MM.1S (cell line): ENCODE results near the gene TSSC4.

Source experiments
- DNase-seq: peaks from one replicate; pipeline ENCODE4 v3.0.0-alpha.2; 2015
- H2AFZ ChIP-seq: fragments of 300-600 bp; sonication (generic); 2 replicates; pipeline ENCODE4 v1.6.0; 2016; ENCODE audit warnings: antibody characterized with exemption, low read length
- H3F3A ChIP-seq: fragments of 300-600 bp; sonication (generic); 2 replicates; pipeline ENCODE4 v1.6.1; 2016; ENCODE audit warnings: mild to moderate bottlenecking, antibody characterized with exemption, low read length, moderate library complexity, mixed read lengths; ENCODE audit not compliant: insufficient read depth
- H3K27ac ChIP-seq: fragments of 300-600 bp; sonication (generic); 2 replicates; pipeline ENCODE4 v1.5.1; 2016; ENCODE audit warnings: mild to moderate bottlenecking, low read length
- H3K27me3 ChIP-seq: fragments of 300-600 bp; sonication (generic); replicated peaks from 2 replicates; pipeline ENCODE4 v1.6.0; 2016; ENCODE audit warnings: low read length; ENCODE audit not compliant: insufficient read depth
- H3K36me3 ChIP-seq: fragments of 300-600 bp; sonication (generic); replicated peaks from 2 replicates; pipeline ENCODE4 v1.6.1; 2016; ENCODE audit warnings: mild to moderate bottlenecking, low read length, mixed read lengths; ENCODE audit not compliant: insufficient read depth
- H3K4me1 ChIP-seq: fragments of 300-600 bp; sonication (generic); 2 replicates; pipeline ENCODE4 v1.6.1; 2016; ENCODE audit warnings: low read length, mixed read lengths
- H3K4me2 ChIP-seq: fragments of 300-600 bp; sonication (generic); 2 replicates; pipeline ENCODE4 v1.6.0; 2016; ENCODE audit warnings: low read depth, low read length
- H3K4me3 ChIP-seq: fragments of 300-600 bp; sonication (generic); 2 replicates; pipeline ENCODE4 v1.5.1; 2016; ENCODE audit warnings: low read length, mixed read lengths
- H3K79me2 ChIP-seq: fragments of 300-600 bp; sonication (generic); 2 replicates; pipeline ENCODE4 v1.6.1; 2016; ENCODE audit warnings: mixed run types, low read length, mixed read lengths
- H3K9ac ChIP-seq: fragments of 300-600 bp; sonication (generic); 2 replicates; pipeline ENCODE4 v1.6.1; 2016; ENCODE audit warnings: low read length, mixed read lengths
- H3K9me2 ChIP-seq: fragments of 300-600 bp; sonication (generic); replicated peaks from 2 replicates; pipeline ENCODE4 v1.6.1; 2016; ENCODE audit warnings: mild to moderate bottlenecking, low read length, mixed read lengths; ENCODE audit not compliant: insufficient read depth
- H3K9me3 ChIP-seq: fragments of 300-600 bp; sonication (generic); replicated peaks from 2 replicates; pipeline ENCODE4 v1.6.1; 2016; ENCODE audit warnings: mild to moderate bottlenecking, low read length, mixed read lengths; ENCODE audit not compliant: insufficient read depth
- H4K20me1 ChIP-seq: fragments of 300-600 bp; sonication (generic); 2 replicates; pipeline ENCODE4 v1.6.1; 2016; ENCODE audit warnings: mild to moderate bottlenecking, low read length, moderate library complexity, mixed read lengths; ENCODE audit not compliant: insufficient read depth
- EZH2 ChIP-seq: fragments of 300-600 bp; sonication (generic); optimal IDR thresholded peaks from 2 replicates; pipeline ENCODE3; 2017; ENCODE audit warnings: low read depth, mild to moderate bottlenecking, antibody characterized with exemption, low read length, mixed read lengths
- EZH2phosphoT487 ChIP-seq: fragments of 300-600 bp; sonication (generic); IDR thresholded peaks from 2 replicates; pipeline ENCODE4 v1.6.1; 2018; ENCODE audit warnings: antibody characterized with exemption, low read length
- TF ChIP-seq, protein P1 (sequence below): fragments of 300-600 bp; sonication (generic); IDR thresholded peaks from 2 replicates; pipeline ENCODE4 v1.5.1; 2016; ENCODE audit warnings: antibody characterized with exemption, low read length, mixed read lengths

The TSSC4 gene

DNA sequence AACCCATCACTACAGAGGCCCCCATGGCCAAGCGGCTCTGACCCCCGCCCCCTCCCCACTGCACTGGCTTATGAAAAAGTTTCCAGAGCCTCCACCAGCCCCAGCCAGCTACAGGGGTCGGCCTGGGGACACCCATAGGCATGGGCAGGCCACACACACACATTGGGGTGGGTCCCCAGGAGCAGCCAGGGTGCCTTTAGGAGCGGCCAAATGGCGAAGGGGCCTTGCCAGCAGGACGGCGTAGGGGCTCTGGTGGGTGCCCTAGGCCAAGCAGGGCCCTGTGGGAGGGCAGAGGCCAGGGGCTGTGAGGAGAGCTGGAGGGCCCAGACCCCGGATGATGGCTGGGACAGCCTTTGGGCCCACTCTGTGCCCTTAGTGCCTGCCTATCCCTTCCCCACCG lies 10.1 kb downstream of the TSSC4 start:
- H3K27ac ChIP-seq = no peak overlapping the region
- no peaks in the 10 kb centered on the region for H3K36me3 ChIP-seq
- no peak for DNase-seq
- no peak overlapping the region for H3K4me3 ChIP-seq
- H3K79me2 ChIP-seq = no peaks in the 10 kb centered on the region
- no peaks in the 10 kb centered on the region for H4K20me1 ChIP-seq
- no peaks in the 10 kb centered on the region for H3K4me1 ChIP-seq
- H3K9me3 ChIP-seq = no peaks in the 10 kb centered on the region
- TF ChIP-seq, protein P1, sequence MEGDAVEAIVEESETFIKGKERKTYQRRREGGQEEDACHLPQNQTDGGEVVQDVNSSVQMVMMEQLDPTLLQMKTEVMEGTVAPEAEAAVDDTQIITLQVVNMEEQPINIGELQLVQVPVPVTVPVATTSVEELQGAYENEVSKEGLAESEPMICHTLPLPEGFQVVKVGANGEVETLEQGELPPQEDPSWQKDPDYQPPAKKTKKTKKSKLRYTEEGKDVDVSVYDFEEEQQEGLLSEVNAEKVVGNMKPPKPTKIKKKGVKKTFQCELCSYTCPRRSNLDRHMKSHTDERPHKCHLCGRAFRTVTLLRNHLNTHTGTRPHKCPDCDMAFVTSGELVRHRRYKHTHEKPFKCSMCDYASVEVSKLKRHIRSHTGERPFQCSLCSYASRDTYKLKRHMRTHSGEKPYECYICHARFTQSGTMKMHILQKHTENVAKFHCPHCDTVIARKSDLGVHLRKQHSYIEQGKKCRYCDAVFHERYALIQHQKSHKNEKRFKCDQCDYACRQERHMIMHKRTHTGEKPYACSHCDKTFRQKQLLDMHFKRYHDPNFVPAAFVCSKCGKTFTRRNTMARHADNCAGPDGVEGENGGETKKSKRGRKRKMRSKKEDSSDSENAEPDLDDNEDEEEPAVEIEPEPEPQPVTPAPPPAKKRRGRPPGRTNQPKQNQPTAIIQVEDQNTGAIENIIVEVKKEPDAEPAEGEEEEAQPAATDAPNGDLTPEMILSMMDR = no peak
- TF ChIP-seq EZH2 (no peak), EZH2phosphoT487 (no peak)
- no peaks in the 10 kb centered on the region for H3F3A ChIP-seq
- H3K9me2 ChIP-seq = no peaks in the 10 kb centered on the region
- H2AFZ ChIP-seq = no peak overlapping the region
- H3K9ac ChIP-seq = no peak overlapping the region
- no peak overlapping the region for H3K4me2 ChIP-seq
- peaks cover 96% of the 10 kb centered on the region for H3K27me3 ChIP-seq

DNA sequence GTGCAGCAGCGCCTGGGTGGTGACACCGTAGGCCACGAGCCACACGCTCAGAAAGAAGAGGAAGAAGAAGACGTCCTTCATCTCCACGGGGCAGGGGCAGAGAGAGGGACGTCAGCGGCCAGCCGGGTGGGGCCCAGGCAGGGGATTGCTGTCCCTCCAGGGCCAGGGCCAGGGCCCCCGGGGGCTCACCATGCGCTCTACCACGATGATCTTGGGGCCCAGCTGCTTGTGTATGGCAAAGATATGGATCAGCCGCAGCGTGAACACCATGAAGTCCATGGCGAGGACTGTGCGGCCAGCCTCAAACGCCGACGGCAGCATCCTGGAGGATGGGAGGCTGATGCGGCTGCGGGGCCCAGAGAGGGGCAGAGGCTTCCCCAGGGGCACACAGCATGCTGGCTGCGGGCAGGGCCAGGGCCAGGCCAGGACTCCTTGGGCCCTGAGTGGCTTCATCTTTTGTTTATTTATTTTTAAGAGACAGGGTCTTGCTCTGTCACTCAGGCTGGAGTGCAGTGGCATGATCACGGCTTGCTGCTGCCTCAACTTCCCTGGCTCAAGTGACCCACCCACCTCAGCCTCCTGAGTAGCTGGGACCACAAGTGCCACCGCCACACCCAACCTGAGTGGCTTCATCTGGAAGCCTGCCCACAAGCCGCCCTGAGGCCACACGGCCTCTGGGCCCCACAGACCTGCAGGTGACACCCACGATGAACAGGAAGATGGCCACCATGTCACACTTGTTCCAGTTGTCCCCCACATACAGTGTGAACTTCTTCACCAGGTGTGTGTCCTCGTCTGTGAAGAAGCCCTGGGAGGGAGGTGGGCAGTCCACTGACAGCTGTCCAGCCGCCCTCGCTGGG lies 11.1 kb downstream of the TSSC4 start:
- no peaks in the 10 kb centered on the region for H3K9me2 ChIP-seq
- no peaks in the 10 kb centered on the region for H4K20me1 ChIP-seq
- no peaks in the 10 kb centered on the region for H3K4me1 ChIP-seq
- no peak for DNase-seq
- H3F3A ChIP-seq = no peaks in the 10 kb centered on the region
- TF ChIP-seq EZH2phosphoT487 = no peak
- no peak for TF ChIP-seq EZH2
- TF ChIP-seq, protein P1 = no peak
- no peaks in the 10 kb centered on the region for H3K36me3 ChIP-seq
- H3K27me3 ChIP-seq = peaks cover 97% of the 10 kb centered on the region
- no peak overlapping the region for H3K4me3 ChIP-seq
- no peaks in the 10 kb centered on the region for H3K9me3 ChIP-seq
- H3K9ac ChIP-seq = no peak overlapping the region
- no peak overlapping the region for H3K4me2 ChIP-seq
- H3K27ac ChIP-seq = no peak overlapping the region
- no peak overlapping the region for H2AFZ ChIP-seq
- no peaks in the 10 kb centered on the region for H3K79me2 ChIP-seq

DNA sequence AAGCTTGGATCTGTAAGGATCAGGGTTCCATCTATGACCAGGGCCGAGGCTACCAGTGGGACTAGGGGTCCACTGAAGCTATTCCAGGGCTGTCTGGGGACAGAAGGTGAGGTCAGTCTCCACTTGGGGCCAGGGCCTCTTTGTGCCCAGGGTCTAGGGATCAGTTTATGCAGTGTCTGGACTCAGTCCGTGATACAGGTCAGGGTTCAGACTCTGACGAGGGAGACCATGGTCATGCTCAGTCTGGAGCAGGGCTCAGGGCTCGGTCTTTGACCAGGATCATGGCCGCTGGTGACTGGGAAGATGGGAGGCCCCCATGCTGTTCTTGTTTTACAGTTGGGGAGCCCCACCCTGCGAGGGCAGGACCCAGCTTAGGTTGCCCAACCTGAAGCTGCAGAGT lies 11.8 kb downstream of the TSSC4 start:
- no peak for DNase-seq
- Histone ChIP-seq H3K9me3 (no peaks in the 10 kb centered on the region), H4K20me1 (no peaks in the 10 kb centered on the region), H3K9me2 (no peaks in the 10 kb centered on the region), H3K27me3 (peaks cover 98% of the 10 kb centered on the region), H2AFZ (no peak overlapping the region), H3K36me3 (no peaks in the 10 kb centered on the region), H3K4me2 (no peak overlapping the region), H3F3A (no peaks in the 10 kb centered on the region), H3K4me3 (no peak overlapping the region), H3K4me1 (no peaks in the 10 kb centered on the region), H3K79me2 (no peaks in the 10 kb centered on the region), H3K9ac (no peak overlapping the region), H3K27ac (no peak overlapping the region)
- TF ChIP-seq EZH2 (no peak), EZH2phosphoT487 (no peak)
- TF ChIP-seq, protein P1 = no peak
